GM21447 (cell line): ENCODE measurements around the gene ZBTB46.
"Not testable (repeated sequence)": the region's sequence is repeated elsewhere in the genome, so short reads cannot be mapped to it uniquely, and the experiment has no call there.

Experiments used
- ATAC-seq: cut with Tn5 transposase; IDR thresholded peaks from one replicate; pipeline ENCODE4 v1.9.1; 2021; ENCODE audit not compliant: unreplicated experiment

ZBTB46 gene

DNA sequence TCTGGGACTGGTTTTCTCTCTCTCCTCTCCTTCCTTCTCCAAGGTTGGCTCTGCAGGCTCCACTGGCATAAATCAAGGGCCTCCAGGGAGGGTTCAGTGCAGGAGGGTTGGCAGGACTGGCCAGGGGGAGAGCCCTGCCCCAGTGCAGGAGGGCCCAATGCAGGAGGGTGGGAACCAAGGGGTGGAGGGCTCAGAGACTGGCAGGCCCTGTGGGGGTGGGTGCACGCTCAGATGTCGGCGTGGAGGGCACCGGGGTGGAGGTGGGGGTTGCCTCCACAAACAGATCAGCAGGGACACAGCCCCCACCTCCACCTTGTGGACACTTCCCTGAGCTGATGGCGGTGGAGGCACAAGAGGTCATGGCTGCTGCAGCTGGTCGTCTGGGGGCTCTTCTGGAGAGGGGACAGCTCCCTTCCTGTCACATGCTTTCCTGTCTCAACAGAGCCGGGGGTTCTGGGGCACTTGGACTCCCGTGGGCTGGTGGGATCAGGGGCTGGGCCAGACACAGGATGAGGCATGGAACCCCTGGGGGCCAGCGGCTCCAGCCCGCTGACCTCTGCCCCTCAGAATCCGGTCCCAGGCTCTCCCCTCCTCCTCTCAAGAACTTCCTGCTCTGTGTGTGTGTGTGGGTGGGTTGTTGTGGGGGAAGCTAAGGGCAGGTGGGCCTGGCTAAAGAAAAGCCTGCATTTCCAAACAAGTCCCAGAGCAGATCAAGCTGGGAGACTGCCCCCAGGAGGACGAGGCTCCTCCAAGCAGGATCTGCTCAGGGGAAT, 27.5 kb upstream of the ZBTB46 start:
- no peak for ATAC-seq

DNA sequence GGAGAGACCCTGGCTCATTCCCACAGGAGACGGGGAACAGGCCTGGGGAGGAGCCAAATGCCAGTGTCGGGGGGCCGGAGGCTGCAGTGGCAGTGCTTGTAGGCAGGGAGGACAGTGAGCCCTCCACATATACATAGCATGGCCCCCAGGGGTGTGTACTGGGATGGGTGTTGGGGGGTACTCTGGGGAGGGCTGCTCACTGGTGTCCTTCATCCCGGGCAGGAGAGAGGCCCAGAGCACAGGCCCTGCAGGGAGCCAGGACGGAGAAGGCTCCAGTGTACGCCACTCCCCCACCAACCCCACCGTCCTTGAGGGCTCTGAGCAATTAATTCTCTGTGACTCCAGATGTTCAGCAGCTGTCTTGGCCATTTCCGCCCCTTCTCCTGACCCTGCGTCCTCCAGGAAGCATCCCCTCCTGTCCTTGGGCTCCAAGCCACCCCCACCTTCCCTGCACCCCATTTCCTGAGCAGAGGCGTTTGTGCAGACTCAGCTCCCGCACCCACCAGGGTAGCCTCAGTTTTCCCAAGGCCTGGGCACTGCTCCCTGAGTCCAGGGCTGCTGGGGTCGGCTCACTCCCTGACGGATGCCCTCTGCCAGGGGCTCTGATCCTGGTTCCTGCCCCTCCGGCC, 26.8 kb upstream of the ZBTB46 start:
- ATAC-seq = no peak

DNA sequence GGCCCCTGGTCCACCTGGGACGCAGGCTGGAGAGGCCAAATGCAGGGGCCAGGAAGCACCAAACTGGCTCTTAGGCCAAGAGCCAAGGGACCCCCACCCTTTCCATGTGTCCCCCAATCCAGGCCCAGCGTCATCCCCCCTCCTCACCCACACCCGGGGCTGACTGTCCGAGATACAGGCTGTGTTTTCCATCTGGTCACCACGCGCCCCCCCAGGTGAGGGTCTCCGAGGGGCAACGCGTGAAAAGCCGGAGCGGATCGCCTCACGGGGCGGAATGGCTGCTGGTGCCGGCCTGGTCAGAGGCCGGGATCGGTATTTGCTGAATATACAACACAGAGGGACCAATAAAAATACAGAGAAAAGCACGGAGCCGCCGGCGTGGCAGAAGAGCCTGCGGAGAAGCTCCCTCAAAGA, 25.0 kb upstream of the ZBTB46 start:
- ATAC-seq = no peak

DNA sequence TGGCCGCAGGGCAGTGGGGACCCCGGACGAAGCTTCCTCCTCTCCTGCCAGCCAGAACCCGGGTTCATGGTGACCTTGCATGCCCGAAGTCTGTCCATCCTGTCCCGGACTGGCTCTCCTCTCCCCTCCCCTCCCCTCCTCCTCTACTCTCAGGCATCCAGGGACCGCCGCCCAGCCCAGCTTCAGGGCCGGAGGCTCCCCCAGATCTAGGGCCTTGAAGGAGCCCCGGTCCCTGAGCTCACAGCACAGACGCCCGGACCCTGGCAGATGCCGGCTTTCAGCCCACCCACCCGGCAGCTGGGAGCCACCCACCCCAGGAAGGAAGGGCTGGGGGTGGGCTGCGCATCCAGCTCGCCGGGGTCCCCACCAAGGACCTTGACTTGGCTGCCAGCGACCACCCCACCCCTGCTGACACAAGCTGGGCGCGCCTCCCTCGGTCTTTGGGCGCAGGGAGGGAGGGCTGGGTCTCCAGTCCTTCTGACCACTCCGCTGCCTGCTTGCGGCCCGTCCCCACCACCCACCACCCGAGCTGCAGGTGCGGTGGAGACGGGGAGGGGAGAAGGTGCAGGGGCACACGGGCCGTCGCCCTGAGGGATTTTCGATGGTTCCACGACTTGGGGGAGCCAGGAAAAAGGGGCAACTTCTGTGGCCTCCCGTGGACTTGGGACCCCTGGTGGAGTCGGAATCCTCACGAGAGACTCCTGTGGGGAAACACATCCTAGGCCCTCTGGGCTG, 24.5 kb upstream of the ZBTB46 start:
- ATAC-seq = no peak

DNA sequence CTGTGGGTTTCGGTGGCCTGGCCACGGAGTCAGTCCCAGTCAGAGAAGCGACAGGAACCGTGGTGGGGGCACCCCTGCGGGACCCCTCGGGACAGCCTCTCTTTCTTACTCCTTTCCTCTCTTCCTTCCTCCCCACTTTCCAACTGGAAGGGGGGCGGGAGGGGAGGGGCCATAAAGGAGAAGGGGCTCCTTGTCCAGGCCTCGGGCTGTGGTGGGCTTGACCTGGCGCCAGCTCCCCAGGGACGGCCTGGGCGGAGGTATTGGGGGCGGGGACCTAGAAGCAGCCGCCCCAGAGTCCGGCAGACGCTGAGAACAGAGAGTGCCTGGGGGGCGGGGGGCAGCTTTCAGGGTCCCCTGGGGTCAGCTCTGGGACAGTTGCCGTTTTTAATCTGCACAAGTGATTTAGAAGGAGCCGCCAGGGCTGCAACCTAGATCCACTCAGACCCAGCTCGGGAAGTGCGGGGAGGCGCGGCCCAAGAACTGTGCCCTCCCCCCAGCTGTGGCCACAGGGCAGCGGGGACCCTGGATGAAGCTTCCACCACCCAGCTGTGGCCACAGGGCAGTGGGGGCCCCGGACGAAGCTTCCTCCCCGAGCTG, 23.8 kb upstream of the ZBTB46 start:
- ATAC-seq = no peak

DNA sequence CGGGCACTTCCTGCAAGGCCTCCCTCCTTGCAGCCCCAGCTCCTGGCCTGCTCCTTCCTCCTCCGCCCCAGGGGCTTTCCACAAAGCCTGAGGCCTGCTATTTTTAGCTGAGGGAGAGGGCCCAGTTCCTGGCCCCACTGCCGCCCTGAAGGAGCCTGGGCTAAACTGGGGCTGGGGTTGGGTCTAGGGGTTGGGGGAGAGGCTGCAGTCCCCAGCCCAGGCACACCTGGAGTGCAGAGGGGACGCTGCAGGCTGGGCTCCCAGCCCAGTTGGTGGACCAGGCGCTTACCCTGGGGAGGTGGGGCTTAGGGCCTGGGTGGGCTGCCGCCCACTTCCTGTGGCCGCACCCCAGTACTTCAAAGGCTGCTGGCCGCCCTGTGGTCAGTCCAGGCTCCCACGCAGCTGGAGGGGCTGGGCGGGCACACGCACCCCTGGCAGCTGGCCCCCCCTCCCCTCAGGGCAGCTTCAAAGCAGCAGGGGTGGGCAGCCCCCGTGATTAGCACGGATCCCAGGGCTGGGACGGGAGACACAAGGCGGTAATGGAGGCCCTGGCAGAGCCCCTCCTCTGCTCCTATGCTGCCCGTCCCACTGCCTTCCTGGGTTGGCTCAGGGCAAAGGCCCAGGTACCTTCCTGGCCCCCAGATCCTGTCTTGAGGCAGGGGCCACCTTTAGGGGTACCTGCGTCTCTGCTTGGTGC, 23.2 kb upstream of the ZBTB46 start:
- no peak for ATAC-seq

DNA sequence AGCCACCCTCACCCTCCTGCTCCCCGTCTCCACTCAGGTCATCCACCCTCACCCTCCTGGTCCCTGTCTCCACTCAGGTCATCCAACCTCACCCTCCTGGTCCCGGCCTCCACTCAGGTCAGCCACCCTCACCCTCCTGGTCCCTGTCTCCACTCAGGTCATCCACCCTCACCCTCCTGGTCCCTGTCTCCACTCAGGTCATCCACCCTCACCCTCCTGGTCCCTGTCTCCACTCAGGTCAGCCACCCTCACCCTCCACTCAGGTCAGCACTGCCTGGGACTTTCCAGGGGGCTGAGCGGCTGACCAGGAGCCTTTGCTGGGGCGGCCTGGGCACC, 22.6 kb upstream of the ZBTB46 start:
- ATAC-seq = not testable (repeated sequence)

DNA sequence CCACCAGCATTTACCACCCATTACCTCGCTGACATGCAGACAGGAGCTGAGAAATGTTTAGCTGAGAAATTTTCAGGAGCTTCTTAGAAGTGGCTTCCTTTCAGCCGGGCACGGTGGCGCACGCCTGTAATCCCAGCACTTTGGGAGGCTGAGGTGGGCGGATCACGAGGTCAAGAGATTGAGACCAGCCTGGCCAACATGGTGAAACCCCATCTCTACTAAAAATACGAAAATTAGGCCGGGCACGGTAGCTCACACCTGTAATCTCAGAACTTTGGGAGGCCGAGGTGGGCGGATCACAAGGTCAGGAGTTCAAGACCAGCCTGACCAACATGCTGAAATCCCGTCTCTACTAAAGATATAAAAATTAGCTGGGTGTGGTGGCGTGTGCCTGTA, 20.5 kb upstream of the ZBTB46 start:
- not testable (repeated sequence) for ATAC-seq

DNA sequence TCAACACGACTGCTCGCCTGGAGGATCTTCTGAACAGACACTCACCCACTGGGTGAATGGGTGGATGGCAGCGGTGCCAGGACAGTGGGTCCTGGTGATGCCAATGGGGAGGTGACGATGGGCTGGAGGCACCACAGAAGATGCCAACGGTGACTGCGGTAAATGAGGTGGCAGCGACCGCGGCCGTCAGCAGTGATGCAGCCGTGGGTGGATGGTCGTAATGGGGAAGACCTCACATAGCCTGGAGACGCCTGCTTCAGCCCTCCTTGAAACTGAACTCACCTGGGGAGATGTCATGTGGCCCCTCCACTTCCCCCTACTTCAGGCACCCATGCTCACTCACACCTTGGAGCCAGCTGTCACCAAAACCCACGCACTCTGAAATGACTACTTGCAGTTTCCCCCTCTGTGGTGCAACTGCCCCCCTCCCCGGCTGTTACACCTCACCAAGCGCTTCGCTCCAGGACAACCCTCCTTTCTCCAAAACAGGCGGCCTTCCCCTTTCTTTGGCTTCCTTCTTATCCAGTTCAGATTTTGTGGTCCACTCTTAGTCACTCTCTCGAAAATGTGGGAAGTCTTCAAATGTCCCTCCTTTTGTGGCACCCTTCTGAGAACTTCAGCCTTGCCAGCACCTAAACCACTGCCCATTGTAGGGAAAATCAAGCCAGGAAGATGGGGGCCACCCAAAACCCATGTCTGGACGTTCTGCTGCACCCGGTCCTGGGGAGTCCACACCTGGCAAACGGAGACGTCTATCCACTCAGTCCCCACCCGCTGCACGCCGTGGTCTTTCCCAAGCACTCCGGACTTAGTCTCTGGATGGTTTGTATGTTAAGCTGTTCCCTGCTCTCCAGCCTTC, 19.9 kb upstream of the ZBTB46 start:
- ATAC-seq = peak; percentile 85

DNA sequence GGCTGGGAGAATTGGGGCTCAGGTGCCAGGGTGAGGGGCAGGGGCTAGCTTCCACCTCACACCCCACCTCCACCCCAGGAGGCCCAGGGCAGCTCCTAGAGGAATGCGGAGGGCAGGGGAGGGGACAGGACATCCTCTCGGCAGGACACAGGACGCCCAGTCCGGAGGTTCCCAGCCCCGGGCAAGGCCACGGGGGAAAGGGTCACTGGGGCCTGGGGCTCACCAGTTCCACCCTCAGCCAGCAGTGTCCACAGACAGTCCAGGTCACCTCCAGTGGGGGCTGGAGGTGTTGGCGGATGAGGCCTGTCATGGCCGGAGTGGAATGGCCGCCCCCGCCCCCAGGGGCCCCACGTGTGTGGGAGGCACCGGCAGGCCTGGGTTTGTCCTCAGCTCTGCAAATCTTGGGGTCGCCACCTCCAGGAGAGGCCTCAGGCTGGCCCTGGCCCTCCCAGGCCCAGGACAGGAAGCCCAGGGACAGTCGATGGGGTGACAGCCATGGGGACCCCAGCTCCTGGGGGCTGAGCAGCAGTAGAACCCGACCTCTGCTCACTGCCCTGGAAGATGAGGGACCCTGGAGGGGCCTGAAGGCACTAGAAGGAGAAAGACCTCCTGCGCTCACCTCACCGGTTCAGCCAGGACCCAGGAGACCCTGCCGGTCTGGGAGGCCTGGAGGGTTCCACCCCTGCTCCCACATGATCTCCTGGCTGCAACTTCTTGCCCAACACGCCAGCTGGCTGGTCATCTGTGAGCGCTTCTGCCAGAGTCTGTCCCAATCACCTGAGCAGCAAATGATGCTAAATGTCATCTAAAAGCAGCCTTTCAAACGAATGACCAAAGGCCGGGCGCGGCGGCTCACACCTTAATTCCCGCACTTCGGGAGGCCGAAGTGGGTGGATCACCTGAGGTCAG, 17.2 kb upstream of the ZBTB46 start:
- no peak for ATAC-seq

DNA sequence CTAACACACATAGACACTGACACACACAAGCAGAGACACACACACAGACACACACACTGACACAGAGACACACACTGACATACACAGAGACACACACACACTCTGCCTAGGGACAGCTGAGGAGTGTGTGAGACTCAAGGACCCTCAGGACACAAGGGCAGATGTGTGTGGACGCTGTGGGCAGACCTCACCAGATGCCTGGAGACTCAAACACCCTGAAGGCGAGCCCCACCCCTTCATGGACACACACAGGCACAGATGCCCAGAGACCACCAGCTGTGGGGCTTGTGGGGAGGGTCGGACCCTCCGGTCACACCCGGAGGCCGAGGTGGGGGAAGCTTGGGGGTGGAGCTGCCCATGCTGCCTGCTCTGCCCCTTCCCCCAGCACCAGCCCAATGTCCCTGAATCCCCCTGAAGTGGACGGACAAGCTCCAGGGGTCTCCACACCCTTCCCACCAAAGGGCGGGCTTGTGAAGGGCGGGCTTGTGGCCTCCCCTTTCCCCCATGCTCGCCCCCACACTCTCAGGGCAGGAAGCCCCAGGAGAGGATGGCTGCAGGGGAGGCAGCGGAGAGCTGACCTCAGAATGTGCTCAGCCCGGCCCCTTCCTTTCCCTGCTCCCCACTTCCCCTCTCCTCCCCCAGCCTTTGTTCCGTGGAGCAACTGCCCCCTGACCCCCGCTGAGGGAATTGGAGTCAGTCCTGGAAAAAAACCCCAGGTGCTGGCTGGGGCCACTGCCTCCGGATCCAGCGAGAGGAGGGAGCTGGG, 16.4 kb upstream of the ZBTB46 start:
- no peak for ATAC-seq

DNA sequence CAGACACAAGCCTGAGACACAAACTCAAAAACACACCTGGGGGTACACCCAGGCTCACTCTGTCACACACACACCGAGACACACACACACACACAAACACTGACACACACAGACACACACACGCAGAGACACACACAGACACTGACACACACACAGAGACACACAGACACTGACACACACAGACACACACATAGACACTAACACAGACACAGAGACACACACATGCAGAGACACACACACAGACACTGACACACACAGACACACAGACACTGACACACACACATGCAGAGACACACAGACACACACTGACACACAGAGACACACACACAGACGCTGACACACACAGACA, 15.8 kb upstream of the ZBTB46 start:
- ATAC-seq = no peak

DNA sequence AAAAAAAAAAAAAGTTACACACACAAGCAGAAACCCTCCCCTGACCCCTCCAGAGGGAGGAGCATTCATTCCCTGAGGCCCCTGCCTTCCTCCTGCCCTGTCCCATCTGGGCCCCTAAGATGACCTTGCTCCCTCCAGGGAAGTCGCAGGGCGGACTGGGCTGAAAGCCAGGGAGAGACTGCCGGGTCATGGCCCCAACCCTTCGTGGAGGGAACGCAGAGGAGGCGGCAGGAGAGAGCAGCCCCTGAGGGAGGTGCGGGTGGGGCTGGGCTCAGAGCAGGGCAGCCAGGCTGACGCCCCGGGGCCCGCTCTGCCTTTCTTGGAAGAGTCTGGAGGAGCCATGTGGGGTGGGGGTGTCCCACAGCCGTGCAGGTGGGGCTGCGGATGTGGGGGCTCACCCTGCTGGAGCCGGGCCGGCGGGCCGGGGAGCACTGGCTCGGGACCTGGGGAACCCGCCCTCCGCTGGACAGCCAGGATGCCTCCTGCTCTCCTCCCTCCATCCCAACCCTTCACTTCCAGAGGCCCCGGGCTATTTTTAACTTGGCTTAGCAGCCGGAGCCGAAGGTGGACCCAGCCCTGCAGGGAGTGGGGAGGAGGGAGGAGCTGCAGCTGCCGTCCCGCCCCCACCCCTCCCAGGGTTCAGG, 15.2 kb upstream of the ZBTB46 start:
- ATAC-seq = no peak

DNA sequence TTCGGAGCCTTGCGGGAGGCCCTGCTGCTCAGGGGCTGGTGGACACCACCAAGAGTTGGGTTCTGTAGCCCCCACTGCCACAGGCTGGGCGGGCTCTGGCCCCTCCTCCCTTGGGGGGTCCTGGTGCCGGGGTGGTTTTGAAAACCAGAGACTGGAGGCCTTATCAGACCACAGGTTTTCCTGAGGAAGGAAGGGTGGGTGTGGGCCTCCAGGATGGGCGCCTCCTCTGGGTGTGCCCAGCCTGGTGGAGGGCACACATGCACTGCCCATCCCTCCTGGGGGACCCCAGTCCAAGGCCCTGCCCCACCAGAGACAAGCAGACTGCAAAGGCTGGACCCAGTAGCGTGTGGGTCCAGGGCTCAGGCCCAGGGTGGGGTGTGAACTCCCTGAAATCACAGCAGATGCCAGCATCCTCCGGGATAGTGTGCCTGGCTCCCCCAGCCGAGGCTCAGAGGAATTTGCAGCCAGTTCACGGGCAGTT, 13.5 kb upstream of the ZBTB46 start:
- ATAC-seq = no peak

DNA sequence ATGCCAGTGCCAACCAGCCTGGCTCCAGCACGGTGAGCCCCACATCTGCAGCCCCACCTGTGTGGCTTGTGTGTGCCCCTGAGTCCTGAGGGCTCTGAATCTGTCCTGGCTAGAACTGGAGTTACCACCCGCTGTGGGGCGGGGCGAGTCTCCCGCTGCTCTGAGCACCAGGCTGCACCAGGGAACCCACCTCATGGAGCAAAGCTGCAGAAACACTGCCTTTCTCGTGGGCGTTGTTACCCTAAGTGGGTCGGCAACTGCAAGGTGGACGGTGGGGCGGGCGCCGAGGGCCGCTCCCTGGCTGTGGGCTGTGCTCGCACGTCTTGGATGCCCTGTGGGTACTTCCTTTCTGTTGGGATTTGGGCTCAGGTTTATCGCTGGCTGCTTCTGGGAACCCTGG, 12.7 kb upstream of the ZBTB46 start:
- no peak for ATAC-seq

DNA sequence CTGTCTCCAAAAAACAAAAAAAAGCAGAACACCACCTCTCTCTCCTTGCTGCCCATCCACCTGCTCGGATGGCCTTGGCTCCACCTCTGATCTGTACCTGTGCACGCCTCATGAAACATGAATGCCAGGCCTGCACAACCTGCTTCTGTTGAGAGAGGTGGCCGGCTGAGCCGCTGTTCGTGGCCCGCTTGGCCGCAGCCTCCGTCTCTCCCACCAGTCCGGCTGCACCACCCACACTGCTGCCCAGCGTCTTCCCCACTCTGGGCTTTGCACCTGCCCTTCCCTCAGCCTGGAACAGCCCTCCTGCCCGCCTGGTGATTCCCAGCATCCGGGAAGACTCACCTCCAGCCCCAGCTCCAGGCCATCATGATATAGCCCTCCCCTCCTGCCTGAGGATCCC, 12.2 kb upstream of the ZBTB46 start:
- no peak for ATAC-seq

DNA sequence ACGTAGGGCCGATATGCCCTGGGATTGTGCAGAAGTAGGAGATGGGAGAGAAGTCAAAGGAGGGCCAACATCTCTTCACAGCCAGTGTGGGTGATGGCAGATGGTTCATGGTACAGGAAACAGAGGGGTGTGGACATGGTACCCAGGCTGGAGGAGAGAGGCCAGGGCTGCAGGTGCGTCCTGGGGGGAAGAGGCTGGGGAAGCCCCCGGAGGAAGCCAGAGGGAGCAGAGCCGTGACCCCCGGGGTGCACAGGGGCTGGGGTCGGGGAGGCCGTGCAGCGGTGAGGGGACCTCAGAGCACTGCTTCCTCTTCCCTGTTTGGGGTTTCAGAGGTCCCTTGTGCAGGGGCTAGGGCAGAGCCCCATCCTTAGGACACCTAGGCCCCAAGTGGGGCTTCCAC, 11.2 kb upstream of the ZBTB46 start:
- no peak for ATAC-seq

DNA sequence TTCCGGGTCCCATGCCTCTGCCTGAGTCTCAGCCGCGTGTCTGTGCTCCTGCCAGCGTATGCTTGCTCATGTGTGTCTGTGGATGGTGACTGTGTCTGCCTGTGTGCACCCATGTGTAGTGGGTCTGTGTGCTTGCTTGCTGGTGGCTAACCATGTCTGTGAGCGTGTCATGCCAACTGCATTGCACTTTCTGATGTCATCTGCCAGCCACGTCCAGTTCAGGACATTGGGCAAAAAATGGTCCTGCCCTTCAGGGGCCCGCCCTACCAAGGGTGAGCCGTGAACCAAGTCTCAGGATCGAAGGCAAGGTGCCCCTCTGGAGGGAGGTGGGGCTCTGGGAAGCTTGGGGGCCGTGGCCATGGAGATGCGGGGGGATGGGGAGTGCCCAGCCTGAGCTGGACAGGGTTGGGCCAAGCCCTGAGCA, 9.4 kb upstream of the ZBTB46 start:
- no peak for ATAC-seq
